Measurements from ENCODE around the gene CNGA1.

Gene CNGA1

DNA sequence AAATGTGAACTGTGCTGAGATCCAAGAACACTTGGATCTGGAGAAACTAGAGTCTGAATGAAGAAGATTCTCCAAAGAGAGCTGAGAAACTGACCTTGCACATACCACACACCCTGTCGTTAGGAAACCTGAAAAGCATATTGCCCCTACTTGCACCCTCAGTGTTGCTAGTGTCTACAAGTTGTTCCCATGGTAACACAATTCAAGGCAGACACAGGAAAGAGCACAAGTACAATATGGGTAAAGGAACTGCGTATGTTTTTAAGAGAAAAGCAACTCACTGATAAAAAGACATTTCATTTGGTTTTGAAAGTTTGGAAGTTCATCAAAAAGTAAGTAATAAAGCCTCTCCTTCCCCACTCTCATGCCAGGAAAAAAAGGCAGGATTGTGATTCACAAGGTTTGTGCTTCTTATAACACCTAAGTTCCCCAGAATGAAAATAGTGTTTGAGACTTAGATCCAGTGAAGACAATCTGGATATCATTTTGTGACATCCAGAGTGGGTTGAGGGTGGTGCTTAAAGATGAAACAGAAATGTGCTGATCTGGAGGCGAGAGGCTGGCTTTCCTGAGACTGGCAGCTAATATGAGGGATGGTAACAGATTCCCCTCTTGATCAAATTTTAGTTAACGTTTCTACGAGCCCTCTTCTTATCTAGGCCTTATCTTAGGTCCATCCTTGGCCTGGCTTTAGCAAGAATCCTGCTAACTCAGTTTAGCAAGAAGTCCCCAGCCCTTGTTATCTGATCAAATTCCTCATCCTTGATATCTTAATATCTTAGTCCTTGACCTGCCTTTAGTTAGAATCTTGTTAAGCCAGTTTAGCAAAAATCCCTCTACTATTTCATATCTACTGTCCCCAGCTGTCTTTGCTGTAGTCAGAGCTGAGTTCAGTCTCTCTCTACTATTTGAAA is 42.4 kb upstream of the CNGA1 start (continued):
- TF ChIP-seq PRDM1 (tag by site-specific recombination; IDR thresholded peaks at IDR 0.05) (no peak), ZNF202 (tag by site-specific recombination; IDR thresholded peaks at IDR 0.05; ENCODE audit: borderline replicate concordance) (no peak), ZNF473 (tag by site-specific recombination; IDR thresholded peaks at IDR 0.05) (no peak), ZNF48 (tag by site-specific recombination; IDR thresholded peaks at IDR 0.05) (no peak), ZIC2 (tag by site-specific recombination; IDR thresholded peaks at IDR 0.05) (no peak), ZNF664 (tag by site-specific recombination; IDR thresholded peaks at IDR 0.05) (no peak)

DNA sequence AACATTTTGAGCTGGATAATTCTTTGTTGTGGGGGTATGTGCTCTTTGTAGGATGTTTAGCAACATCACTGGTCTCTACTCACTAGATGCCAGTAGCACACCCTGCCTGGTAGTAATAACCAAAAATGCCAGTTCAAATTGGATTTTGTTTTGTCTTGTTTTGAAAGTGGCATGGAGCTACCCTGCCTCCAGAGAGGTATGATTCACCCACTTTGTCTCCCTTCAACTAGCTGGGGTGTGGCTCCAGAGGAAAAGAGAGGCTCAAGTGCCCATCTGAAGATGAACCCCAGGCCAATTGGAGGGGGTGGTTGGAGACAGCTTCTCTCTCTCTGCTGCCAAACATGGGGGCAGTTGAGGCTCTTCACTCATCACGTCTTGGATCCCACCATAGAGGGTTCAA is 34.6 kb upstream of the CNGA1 start:
- Histone ChIP-seq H3K36me3 (ENCODE audit: control insufficient read depth in 2 of 2, insufficient read depth in 1 of 2, low read length in 2 of 2) (no peaks in the 10 kb centered on the region), H3K4me1 (ENCODE audit: control insufficient read depth, insufficient read depth, low read length) (no peaks in the 10 kb centered on the region), H3K4me3 (ENCODE audit: low read depth, low read length) (no peak overlapping the region), H3K27ac (ENCODE audit: extremely low read depth, low read depth, low read length) (no peak overlapping the region), H3K9me3 (ENCODE audit: control insufficient read depth, insufficient read depth, low read depth, low read length) (no peaks in the 10 kb centered on the region)
- no peak for TF ChIP-seq ZNF121 (tag by site-specific recombination; IDR thresholded peaks at IDR 0.05)
- TF ChIP-seq ZNF561 (tag by site-specific recombination; IDR thresholded peaks at IDR 0.05; ENCODE audit: borderline replicate concordance): no peak
- TF ChIP-seq ZNF214 (tag by site-specific recombination; IDR thresholded peaks at IDR 0.05; ENCODE audit: borderline replicate concordance): no peak
- no peak for TF ChIP-seq ZFP69B (tag by site-specific recombination; IDR thresholded peaks at IDR 0.05)
- TF ChIP-seq, protein P1, sequence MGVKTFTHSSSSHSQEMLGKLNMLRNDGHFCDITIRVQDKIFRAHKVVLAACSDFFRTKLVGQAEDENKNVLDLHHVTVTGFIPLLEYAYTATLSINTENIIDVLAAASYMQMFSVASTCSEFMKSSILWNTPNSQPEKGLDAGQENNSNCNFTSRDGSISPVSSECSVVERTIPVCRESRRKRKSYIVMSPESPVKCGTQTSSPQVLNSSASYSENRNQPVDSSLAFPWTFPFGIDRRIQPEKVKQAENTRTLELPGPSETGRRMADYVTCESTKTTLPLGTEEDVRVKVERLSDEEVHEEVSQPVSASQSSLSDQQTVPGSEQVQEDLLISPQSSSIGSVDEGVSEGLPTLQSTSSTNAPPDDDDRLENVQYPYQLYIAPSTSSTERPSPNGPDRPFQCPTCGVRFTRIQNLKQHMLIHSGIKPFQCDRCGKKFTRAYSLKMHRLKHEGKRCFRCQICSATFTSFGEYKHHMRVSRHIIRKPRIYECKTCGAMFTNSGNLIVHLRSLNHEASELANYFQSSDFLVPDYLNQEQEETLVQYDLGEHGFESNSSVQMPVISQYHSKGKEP (tag by site-specific recombination; IDR thresholded peaks at IDR 0.05): no peak
- no peak for TF ChIP-seq ZNF600 (tag by site-specific recombination; IDR thresholded peaks at IDR 0.05)
- TF ChIP-seq GLIS2 (tag by site-specific recombination; IDR thresholded peaks at IDR 0.05): no peak
- no peak for TF ChIP-seq ZNF626 (tag by site-specific recombination; IDR thresholded peaks at IDR 0.05)
- TF ChIP-seq ZNF302 (tag by site-specific recombination; IDR thresholded peaks at IDR 0.05; ENCODE audit: low read depth): no peak
- TF ChIP-seq ZNF138 (tag by site-specific recombination; IDR thresholded peaks at IDR 0.05; ENCODE audit: borderline replicate concordance): no peak
- TF ChIP-seq ZNF423 (tag by site-specific recombination; IDR thresholded peaks at IDR 0.05): no peak
- TF ChIP-seq ZNF843 (tag by site-specific recombination; IDR thresholded peaks at IDR 0.05): no peak
- POLR2A ChIA-PET: no interaction called here
- CTCF ChIA-PET: interaction anchor here (0.5 to 3.3 kb wide), 3 partner anchors 17 to 147 kb away, joined by 3 to 13 read pairs (median 3); no protein-coding TSS in a partner anchor

GRCh38 chr4:48049483-48049882 is 33.0 kb upstream of the CNGA1 start:
- ChIA-PET CTCF (interaction anchor here (0.6 to 3.3 kb wide), 4 partner anchors 15 to 573 kb away, joined by 3 to 13 read pairs (median 4); no protein-coding TSS in a partner anchor), POLR2A (interaction anchor here (0.7 kb wide), 1 partner anchor 17 kb away, joined by 3 read pairs; no protein-coding TSS in a partner anchor)
- Histone ChIP-seq H3K36me3 (ENCODE audit: control insufficient read depth in 2 of 2, insufficient read depth in 1 of 2, low read length in 2 of 2) (no peaks in the 10 kb centered on the region), H3K27ac (ENCODE audit: extremely low read depth, low read depth, low read length) (no peak overlapping the region), H3K9me3 (ENCODE audit: control insufficient read depth, insufficient read depth, low read depth, low read length) (no peaks in the 10 kb centered on the region), H3K4me3 (ENCODE audit: low read depth, low read length) (no peak overlapping the region), H3K4me1 (ENCODE audit: control insufficient read depth, insufficient read depth, low read length) (no peaks in the 10 kb centered on the region)
- TF ChIP-seq ZNF623 (tag by site-specific recombination; IDR thresholded peaks at IDR 0.05) (peak; percentile 27; the same call in 1 of the 2 replicates), ZNF140 (tag by site-specific recombination; IDR thresholded peaks at IDR 0.05) (no peak)
- TF ChIP-seq, protein P2, sequence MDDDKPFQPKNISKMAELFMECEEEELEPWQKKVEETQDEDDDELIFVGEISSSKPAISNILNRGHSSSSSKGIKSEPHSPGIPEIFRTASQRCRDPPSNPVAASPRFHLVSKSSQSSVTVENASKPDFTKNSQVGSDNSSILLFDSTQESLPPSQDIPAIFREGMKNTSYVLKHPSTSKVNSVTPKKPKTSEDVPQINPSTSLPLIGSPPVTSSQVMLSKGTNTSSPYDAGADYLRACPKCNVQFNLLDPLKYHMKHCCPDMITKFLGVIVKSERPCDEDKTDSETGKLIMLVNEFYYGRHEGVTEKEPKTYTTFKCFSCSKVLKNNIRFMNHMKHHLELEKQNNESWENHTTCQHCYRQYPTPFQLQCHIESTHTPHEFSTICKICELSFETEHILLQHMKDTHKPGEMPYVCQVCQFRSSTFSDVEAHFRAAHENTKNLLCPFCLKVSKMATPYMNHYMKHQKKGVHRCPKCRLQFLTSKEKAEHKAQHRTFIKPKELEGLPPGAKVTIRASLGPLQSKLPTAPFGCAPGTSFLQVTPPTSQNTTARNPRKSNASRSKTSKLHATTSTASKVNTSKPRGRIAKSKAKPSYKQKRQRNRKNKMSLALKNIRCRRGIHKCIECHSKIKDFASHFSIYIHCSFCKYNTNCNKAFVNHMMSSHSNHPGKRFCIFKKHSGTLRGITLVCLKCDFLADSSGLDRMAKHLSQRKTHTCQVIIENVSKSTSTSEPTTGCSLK (tag by site-specific recombination; IDR thresholded peaks at IDR 0.05): no peak

Measured in HEK293 (cell line).